Thyroid gland (tissue), 4 donors: ENCODE data around the gene PMIS2.

ENCODE experiments used
- CTCF ChIP-seq, 6 experiments: fragments of 200-600 bp in 3 of 6; fragments of 450-650 bp in 3 of 6; sonication (generic) in 3 of 6; IDR thresholded peaks; one replicate each; pipeline ENCODE4 v1.5.1; 2016 to 2019; ENCODE audit warnings: antibody characterized with exemption in 6 of 6, mild to moderate bottlenecking in 2 of 6, inconsistent platforms in 1 of 6, moderate library complexity in 1 of 6
- POLR2A ChIP-seq, 2 donors: fragments of 450-650 bp; IDR thresholded peaks; one replicate each; pipeline ENCODE4 v1.6.1; 2017; ENCODE audit warnings: antibody characterized with exemption in 2 of 2, mild to moderate bottlenecking in 2 of 2, moderate library complexity in 1 of 2

DNA sequence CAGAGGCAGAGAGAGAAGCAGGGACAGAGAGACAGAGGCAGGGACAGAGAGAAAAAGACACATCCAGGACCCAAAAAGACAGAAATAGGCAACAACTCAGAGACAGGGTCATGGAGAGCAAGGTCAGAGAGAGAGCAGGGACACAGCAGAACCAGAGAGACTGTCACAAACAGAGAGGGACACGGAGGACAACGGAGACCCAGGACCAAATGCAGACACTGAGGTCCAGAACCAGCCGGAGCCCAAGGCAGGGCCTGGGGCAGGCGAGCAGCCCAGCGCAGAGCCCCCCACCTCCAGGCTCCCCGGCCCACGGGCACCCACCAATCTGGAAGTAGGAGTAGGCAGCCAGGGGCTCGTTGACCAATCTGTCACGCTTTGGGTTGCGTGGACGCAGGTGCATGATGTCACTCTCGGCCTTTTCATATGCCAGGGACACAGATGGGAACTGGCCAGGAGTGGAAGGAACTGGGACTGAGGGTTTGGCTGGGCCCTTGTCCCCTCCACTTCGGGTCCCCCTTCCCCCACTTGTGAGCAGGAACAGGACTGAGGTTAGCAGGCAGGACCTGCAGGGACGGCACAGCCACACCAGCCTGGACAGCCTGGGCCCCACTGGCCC is 32.5 kb upstream of the PMIS2 start:
- no peak for TF ChIP-seq CTCF (IDR thresholded peaks at IDR 0.05)
- TF ChIP-seq POLR2A (IDR thresholded peaks at IDR 0.05) = no peak
